T-helper 9 cell (primary cell): Measurements from ENCODE around the gene CCDC174.

Experiments
- DNase-seq: peaks from one replicate; pipeline ENCODE4 v3.0.0-alpha.2; 2020

The CCDC174 gene

DNA sequence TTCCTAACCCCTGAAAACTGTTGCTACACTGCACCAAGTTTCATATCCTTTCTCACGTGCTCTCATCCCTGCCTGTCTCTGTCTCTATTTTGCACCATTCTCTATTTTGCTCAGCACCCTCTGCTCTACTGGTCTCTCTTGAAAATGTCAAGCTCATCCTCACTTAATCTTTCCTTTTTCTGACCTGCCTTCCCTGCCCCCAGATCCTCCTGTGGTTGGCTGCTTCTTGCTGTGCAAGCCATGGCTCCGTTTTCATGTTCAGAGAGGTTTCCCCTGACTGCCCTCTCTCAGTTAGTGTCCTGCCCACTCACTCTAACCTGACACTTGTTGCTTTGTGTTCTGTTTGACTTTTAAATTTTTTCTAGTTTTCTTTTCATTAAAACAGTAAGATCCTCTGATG is 6.0 kb downstream of the CCDC174 start:
- no peak for DNase-seq

DNA sequence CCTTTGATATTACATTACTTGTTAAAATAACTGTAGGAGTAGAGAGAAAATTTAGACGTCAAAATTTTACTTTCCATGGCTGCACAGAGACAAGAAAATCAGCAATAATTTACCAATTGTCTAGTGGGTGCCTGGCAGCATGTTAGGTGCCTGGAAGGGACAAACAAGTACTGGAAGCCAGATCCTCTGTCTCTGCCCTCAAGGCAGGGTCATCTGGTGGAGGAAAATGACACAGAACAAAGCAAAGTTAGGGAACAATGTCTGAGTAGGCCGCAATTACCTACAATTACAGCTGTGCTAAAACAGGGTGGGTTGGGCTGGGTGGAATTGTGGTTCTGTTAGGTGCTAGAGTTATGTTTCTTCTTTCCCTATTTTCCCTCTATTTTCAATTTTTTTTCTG is 7.4 kb downstream of the CCDC174 start:
- no peak for DNase-seq

DNA sequence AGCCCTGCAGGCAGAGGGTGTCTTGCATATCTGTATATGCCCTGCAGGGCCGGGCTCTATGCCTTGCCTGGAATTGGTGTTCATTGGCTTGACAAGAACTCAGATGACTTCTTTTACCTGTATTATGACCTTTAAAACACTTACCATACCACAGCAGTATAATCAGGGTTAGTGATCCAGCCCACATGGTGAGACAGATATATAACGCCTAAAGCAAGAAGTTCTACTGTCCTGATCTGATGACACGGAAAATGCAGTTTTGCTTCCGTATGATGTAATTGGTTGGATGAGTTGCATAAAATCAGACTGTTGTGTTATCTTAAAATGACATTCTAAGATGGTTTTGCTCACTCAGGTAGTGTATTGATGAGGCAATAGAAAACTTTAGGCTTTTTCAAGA is 9.4 kb downstream of the CCDC174 start:
- no peak for DNase-seq

DNA sequence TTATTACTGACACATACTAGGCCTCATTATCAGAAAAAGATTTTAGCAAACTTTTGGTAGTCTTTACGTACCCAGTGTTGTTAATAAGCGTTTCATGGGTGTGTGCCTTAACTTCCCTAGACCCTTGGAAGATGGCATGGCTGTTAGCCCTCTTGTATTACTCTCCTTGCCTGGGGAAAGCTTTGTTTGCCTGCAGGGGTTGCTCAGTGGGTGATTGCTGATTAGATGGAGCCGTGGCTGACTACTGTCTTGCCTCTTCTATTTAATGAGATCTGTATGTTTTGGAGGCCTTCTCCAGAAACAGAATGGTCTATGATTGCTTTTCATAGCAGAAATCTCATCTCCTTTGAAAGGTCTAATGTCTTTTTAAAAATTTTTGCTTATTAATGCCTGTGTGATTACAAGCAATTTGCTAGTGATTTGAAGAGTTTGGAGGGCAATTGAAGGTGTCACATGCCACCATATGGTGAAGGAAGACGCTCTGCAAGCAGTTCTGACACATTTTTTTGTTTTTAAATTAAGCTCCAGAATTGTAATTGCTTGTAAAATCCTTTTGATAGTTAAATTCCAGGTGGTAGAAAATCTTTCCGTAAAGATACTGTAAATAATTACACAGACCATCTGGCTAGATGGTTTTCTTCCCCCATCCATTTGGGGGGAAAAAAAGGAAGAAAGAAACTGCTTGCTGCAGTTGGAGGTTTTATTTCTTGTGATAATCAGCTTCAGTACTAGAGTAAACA is 12.0 kb downstream of the CCDC174 start:
- no peak for DNase-seq

DNA sequence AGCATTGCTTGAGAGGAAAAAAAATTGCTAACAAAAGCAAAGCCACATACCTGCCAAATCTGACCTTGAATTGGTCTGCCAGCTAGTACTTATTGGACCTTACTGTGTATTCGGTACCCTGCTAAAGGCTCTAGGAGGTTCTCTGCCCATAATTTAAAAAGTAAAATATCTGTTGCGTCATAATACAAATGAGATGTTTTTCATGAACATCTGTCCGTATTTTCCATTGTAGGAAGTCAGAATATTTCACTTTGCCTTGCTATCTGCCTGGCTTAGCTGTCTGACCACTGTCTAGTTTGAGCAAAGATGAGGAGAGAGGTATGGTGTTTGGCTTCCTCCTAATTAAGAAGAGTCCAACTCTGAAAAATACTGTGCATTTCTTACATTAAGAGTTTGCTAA is 12.6 kb downstream of the CCDC174 start:
- DNase-seq = no peak

DNA sequence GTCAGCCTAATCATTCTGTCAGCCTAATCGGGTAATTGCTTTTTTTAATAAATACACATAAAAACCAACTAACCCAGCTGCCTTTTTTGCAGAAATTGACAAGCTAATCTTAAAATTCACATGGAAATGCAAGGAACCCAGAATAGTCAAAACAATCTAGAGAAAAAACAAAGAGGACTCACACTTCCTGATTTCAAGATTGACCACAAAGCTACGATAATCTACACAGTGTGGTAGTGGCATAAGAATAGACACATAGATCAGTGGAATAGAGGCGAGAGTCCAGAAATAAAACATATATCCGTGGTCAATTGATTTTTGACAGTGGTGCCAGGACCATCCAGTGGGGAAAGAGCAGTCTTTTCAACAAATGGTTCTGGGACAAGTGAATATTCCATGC is 21.0 kb downstream of the CCDC174 start:
- DNase-seq = no peak

DNA sequence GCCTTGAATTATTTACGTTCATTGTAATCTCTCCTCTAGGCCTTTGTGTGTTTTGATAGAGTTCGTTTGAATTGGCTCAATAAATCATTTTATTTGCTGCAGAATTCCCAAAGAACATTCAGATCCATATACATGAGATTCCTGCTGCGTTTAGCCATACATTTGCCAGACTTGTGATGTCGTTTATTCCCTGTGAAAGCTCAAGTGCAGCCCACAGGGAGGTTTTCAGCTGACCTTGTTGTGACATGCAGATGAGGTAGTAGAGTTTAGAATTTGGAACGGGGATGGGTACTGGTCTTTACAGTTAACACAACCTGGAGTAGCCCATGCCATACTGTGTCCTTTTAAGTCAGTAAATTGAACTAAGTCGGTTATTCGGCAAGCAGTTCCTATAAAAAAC is 23.3 kb downstream of the CCDC174 start, which contains the start of gene C3orf20:
TSS of gene C3orf20 (plus strand) at position 301 of the 400 bp plus-strand sequence. CDS start 7,573 bp downstream, outside the sequence.
- no peak for DNase-seq

DNA sequence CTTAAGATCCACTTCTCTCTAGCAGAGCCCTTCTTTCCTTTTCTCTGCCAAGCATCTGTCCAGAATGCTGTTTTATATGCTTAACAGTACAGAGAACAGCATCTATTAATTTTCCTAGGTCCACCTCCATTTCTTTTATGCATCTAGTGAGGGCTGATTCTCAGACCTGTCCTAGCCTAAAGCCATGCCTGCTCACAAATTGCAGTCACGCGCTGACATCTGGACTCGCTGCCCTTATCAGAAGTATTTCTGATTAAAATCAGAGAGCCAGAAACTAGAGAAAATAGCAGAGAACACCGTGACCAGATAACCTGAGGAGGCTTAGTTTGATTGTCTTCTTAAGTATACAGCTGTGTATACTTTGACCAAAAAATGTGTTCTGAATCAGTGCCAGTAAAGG is 25.3 kb downstream of the CCDC174 start:
- DNase-seq = no peak

DNA sequence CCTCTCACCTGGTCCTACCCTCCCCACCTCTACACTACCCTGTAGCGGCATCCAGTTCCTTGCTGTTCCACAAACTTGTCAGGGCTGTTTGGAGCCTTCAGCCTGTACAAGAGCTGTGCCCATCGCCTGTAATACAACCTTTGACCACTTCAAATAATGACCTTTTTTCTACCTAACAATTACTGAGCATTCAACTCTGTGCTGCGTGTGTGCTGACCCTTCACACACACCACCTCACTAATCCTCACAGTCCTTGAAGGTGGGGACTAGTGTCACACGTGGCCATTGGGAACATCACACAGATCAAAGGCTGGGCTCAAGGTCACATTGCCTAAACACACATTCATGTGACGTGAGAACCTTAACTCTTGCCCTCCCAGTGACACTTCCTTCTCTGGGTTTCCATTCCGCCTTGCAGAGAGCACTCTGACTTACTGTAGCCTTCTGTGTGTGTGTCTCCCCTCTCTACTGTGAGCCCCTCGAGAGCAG is 26.5 kb downstream of the CCDC174 start:
- DNase-seq = no peak

DNA sequence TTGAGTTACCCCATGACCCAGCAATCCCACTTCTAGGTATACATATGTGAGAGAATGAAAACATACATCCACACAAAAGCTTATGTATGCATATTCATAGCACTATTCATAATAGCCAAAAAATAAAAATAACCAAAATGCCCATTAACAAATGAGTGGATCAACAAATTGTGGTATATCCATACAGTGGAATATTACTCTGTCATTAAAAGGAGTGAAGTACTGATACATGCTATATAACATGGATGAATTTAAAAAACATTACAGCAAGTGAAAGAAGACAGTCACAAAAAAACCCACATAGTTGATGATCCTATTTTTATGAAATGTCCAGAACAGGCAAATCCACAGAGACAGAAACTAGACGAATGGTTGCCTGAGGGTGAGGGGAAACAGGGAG is 28.6 kb downstream of the CCDC174 start:
- DNase-seq = no peak

DNA sequence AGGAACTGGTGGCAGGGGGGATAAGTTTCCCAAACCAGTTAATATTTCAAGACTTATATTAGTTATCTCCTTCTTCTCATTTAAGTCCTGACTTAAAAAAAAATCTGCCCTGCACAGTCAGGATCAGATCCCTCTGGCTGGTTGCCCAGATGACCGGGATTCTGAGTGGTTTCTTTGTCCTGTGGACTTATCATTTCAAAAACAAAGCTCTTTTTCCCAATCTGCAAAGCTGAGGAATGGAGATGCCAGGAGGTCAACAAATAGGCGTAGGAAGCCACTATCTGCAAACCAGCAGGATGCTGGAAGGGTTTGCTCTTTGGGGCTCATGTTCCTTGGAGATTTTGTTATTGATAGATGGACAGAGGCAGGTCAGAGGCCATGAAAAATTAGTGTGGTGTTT is 29.2 kb downstream of the CCDC174 start:
- no peak for DNase-seq

DNA sequence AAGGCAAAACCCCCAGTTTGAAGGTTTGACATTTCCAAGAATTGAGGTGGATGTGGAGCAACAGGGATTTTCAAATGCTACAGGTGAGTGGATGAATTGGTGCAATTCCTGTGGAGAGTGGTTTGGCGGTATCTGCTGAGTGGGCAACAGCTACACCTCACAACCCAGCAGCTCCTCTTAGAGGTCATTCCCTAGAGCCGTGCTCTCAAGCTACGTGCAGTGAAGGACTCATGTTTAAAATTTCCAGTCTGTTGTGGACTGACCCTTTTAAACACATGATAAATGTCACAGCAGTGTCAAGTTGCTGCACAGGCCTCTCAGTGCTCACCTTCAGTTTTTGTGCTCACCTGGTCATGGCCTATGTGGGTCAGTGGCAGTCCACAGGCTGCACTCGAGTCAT is 32.9 kb downstream of the CCDC174 start:
- no peak for DNase-seq

DNA sequence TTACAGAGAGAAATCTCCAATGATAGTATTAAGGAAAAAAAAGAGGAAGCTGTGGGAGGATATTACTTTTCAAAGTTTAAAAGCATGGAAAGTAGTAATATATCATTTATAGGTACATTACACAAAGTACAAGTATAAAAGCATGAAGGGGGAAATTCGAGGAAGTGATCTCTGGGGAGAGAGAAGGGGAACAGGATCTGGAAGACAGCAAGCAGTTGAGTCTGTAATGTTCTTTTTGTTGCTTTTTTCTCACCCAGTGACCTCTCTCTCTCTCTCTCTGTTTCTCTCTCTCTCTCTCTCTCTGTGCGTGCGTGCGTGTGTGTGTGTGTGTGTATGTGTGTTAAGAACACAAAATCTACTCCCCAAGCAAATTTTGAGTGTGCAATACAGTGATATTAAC is 33.6 kb downstream of the CCDC174 start:
- DNase-seq = no peak

DNA sequence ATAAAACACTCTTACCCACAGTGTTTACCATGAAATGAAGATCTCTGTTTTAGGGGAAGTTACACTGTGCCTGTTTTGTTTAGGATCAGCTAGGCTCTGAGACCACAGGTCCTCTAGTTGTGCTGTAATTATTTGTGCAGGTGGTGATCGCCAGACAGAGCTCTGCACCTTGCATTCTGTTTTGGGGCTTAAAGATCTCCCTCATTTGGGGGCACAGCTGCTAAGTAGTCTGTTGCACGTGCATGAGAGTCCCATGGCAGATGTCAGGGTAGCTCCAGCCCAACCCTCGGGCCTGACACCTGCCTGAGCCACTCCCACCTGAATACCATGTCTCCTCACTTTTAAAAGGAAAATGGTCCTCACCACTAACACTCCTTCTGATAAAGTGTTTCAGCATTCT is 35.8 kb downstream of the CCDC174 start:
- no peak for DNase-seq

DNA sequence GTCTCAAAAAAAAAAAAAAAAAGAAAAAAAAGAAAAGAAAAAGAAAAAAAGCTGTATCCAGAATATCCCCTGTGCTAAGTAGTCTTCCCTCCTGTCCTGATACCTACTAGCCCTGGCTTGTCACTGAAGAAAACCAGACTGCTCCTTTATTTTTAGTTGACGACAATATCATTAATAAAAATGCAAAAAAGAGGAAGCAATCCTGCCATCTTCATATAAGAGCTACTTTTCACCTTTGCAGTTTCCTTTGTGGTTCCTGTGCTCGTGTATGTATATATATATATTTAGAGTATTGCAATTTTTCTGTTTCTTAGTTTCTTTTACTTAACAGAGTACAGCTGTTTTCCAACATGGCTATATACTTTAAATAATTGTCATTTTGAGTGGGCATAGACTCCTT is 37.0 kb downstream of the CCDC174 start:
- no peak for DNase-seq

DNA sequence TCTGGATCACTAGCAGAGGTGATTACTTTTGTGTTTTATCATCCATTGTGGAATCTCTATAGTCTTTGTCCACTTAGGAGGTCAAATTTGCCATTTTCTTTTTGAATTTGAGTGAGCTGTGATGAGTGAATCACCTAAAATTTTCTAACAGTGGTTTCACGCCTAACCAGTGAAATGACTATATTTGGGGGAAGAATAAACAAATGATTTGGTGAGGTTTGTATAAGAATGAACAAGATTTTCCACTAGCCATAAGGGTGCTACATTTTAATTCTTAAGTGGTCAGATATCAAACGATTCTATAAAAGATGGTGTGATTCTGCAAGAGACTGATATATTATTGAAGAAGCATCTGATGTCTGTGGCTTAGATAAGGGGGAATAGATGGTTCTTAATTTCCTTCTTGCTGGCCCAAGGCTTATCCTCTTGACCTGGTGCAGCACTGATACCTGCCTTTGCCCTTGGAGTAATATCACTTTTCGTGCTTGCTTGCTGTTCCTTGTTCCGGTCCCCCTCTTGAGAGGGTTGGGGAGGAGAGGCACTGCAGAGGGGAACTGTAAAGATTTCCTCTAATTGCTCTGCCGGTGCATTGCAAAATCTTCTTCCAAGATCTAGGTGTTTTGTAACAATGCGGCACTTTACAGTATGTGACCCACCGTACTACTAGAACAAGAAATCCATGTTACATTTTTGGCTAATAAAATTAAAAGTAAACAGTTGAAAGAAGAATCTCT is 37.9 kb downstream of the CCDC174 start:
- DNase-seq = no peak

DNA sequence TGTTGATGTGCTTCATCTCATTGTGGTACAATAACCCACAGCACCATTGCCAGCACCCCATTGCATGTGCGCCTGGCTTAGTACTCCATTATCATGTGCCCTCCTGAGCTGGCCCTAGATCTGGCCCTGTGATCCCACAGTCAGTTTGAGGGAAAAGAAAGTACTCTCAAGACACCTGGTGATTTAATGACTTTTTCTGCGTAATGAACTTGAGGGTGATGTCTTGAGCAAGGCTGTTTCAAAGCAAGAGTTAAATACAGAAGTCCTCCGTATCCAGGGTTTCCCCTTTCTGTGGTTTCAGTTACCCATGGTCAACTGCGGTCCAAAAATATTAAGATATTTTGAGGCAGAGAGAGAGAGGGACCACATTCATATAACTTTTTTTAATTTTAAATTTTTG is 39.7 kb downstream of the CCDC174 start:
- DNase-seq = no peak

DNA sequence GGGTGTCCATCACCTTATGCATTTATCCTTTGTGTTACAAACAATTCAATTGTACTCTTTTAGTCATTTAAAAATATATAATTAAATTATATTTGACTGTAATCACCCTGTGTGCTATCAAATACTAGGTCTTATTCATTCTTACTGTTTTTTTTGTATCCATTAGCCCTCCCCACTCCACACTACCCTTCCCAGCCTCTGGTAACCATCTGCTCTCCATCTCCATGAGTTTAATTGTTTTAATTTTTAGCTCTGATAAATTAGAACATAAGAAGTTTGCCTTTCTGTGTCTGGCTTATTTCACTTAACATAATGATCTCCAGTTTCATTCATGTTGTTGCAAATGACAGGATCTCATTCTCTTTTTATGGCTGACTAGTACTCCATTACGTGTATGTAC is 40.2 kb downstream of the CCDC174 start:
- no peak for DNase-seq

DNA sequence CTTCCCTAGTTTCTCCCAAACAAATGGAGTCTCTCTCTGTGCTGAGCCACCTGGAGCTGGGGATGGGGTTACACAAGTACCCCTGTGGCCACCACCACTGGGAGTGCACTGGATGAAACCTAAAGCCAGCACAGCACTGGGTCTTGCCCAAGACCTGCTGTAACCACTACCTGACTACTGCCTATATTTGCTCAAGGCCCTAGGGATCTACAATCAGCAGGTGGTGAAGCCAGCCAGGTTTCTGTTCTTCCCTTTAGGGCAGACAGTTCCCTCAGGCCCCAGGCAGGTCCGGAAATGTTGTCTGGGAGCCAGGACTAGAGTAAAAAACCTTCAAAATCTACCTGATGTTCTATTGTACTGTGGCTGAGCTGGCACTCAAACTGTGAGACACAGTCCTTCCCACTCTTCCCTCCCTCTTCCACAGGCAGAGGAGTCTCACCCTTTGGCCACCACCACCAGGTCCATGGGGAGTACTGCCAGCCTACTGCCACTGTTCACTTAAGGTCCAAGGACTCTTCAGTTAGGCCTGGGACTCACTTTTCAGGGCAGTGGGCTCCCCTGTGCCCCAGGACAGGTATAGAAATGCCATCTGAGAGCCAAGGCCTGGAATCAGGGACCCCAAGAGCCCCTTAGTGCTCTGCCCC is 47.2 kb downstream of the CCDC174 start:
- no peak for DNase-seq

DNA sequence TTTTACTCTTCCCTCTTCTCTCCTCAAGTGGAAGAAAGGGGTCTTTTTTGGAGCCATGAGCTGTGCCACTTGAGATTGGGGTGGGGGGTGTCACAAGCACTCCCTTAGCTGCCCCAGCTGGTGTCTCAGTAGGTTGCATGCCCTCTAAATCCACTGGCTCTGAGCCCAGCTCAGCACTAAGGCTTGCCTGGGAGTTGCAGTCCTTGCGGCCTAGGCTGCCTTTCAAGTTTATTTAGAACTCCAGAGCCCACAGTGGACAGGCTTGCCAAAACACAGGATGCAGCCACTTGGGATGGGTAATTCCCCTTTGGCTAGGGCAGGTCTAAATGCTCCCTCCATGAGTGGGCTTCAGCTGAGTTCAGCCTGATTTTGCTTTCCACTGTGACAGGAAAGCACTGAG is 48.1 kb downstream of the CCDC174 start:
- no peak for DNase-seq

DNA sequence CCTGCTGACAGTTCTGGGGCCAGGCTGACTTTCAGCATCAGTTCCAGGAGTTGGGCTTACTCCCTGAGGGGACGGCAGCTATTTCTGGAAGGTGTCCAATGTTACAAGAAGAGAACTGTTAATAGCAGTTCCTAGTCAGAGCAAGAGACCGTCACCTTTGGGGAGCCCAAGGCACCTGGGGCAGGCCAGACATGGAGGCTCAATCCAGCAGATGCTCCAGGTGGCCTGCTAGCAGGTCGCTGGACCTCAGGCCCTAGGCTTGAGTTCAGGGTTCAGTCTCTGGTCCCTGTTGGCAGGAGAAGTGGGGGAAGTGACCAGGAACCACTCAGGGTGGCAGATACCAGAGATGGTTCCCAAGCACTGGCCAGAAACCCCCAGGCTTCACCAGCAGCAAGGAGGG is 49.3 kb downstream of the CCDC174 start:
- no peak for DNase-seq

DNA sequence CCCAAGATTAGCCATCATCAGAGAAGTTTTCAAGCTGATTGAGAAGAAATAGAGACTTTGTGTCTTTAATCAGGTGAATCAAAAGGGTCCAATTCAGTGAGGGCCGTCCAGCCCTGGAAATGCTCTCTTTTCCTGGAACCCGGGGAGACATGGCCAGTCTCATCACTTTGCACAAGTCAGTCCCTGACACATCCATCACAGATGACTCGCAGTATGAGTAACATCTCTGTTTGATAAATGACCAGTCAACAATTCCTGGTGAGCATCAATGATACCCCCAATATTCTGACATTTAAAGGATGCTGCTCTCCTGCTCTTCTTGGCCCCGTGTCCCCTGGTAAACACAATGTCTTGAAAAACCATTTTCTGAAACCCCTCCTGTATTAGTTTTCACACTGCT is 50.1 kb downstream of the CCDC174 start:
- DNase-seq = no peak

DNA sequence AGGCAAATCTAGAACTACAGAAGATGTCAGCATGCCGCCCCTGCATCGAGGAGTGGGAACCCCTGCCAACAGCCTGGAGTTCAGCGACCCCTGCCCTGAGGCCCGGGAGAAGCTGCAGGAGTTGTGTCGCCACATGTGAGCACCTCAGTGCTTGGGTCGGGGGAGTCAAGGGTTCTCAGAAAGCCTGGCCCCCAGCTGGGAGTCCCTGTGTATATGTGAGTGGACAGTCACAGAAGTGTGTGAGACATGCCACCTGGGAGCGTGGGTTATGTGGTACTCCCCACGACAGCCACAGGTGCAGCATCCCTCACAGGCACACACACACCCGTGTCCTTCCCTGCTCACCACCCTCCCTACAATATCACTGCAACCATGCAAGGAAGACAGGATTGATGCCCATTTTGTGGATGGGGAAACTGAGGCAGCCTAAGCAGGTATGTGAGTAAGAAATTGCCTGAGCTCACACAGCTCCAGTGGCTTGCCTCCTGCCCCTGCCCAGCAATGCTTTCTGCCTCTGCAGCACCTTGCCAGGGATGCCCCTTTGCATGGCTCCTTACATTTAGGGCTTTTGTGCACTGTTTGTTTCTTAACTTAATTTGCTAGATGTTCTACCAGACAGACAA is 51.7 kb downstream of the CCDC174 start:
- no peak for DNase-seq
